ENCODE data around the gene PLXND1.

The PLXND1 gene

DNA sequence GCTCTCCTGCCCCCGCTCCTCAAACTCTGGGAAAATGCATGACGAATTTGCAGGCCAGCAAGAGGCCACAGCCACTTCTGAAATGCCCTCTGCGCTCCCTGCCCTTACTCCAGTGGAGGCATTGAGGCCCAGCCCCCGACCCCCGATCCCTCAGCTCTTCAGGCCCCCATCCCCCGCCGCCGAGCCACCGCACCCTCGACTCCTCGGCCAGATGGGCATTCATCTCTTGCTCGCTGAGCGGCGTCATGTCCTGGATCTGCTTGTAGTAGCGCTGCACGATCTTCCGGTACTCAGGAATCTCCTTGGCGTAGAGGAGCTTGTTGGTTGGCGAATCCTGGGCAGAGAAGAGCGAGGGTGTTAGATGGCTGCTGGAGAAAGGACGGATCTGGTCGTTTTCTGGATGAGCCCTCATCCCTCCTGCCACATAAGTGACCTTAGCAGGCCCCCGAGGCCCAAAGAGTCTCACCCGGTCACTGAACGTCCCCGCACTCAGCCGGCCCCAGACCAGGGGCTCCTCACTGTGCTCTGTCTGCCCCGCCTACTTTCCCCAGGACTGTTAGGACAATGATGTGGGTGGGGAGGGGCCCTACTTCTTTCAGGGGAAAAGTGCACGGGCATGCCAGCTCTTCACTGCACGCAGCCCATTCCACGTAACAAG lies 49.5 kb downstream of the PLXND1 start:
- no peaks in the 10 kb centered on the region for H3K9me3 ChIP-seq
- H4K20me1 ChIP-seq: no peaks in the 10 kb centered on the region
- H3K27me3 ChIP-seq: no peaks in the 10 kb centered on the region
- peak overlapping the region; percentile 45; the same call in 1 of the 2 replicates for H3K9ac ChIP-seq
- no peak for TF ChIP-seq Cebpa-rat (IDR thresholded peaks at IDR 0.05)
- H3K4me2 ChIP-seq: peak overlapping the region; percentile 88
- peaks cover 100% of the 10 kb centered on the region for H3K4me1 ChIP-seq
- H3K36me3 ChIP-seq: peaks cover 48% of the 10 kb centered on the region
- peak overlapping the region; percentile 93 for H3K27ac ChIP-seq
- H3K4me3 ChIP-seq: no peak overlapping the region

DNA sequence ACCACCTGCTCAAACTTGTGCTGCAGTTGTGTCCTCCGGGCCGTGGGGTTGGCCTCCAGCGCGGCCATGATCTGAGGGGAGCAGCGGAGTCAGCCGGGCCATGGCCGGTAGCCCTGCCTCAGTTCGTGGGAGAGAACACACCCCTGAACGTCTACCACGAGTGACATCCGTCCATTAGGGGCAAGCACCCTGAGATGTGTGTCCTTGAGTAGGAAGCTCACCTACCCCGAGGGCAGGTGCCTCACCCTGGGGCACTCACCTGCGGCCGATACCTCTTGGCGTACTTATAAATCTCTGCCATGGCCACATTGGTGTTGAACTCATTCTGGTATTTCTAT lies 50.1 kb downstream of the PLXND1 start:
- Histone ChIP-seq H3K27me3 (no peaks in the 10 kb centered on the region), H3K36me3 (peaks cover 45% of the 10 kb centered on the region), H3K27ac (peak overlapping the region; percentile 93), H3K9ac (peak overlapping the region; percentile 45), H3K4me1 (peaks cover 95% of the 10 kb centered on the region), H3K4me2 (peak overlapping the region; percentile 88), H3K4me3 (no peak overlapping the region; the same call in 1 of the 2 replicates), H3K9me3 (no peaks in the 10 kb centered on the region), H4K20me1 (no peaks in the 10 kb centered on the region)
- no peak for TF ChIP-seq Cebpa-rat (IDR thresholded peaks at IDR 0.05)

DNA sequence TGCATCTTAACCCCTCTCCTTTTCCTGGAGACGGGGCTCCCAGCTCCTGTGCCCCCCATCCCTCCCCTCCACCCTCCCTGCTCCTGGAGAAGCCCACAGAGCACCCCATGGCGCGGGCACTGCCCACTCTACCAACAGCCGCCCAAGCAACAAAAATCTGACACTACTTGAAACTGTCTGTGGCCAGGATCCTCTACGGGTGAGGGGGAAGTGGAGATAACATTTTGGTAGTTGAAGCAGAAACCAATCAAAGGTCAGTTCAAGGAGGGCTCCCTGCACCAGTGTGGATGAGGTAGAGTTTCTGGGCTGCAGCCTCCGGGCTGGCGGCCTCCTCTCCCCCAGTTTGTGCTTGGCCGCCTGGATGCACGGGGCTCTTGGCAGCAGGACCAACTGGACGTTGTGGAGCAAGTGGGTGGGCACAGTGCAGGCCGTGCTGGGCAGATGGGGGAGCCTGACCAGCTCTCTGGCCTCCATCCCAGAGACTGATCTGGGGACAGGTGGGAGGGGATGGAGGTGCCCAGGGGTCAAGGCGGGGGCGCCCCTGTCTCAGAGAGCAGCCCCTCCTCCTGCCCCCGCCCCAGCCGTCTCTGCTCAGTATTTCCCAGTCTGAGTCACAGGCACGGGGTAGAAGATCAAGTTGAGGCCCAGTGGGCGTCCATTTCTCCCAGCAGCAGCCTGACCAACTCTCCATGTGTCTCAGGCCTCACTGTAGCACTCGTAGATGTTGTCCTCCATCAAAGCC lies 50.7 kb downstream of the PLXND1 start:
- Histone ChIP-seq H4K20me1 (no peaks in the 10 kb centered on the region), H3K27ac (peak overlapping the region; percentile 93), H3K4me1 (peaks cover 94% of the 10 kb centered on the region), H3K36me3 (peaks cover 45% of the 10 kb centered on the region), H3K4me2 (peak overlapping the region; percentile 88), H3K4me3 (peak overlapping the region; percentile 29; the same call in 1 of the 2 replicates), H3K9ac (peak overlapping the region; percentile 68), H3K9me3 (no peaks in the 10 kb centered on the region), H3K27me3 (no peaks in the 10 kb centered on the region)
- TF ChIP-seq Cebpa-rat (IDR thresholded peaks at IDR 0.05): no peak

DNA sequence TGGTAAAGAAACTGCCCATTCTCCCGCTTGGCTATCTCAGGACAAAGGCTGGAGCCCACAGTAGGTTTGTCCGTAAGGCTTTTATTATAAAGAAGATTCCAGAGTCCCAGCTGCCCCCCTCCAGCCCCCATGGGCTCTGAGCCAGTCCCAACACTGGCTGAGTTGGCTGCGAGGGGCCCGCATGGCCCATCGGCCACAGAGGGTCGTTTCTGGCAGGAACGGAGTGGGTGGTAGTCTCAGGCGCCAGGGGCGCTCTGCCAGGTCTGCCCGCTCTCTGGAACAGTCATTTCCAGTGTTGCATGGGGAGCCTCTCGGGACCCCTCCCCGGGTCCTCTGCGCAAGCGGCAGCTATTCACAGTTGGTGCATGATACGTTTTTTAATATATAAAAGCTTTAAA lies 51.3 kb downstream of the PLXND1 start:
- H3K27me3 ChIP-seq: no peaks in the 10 kb centered on the region
- H3K4me2 ChIP-seq: peak overlapping the region; percentile 88
- peaks cover 44% of the 10 kb centered on the region for H3K36me3 ChIP-seq
- peaks cover 94% of the 10 kb centered on the region for H3K4me1 ChIP-seq
- H3K4me3 ChIP-seq: peak overlapping the region; percentile 29; the same call in 1 of the 2 replicates
- peak overlapping the region; percentile 68 for H3K9ac ChIP-seq
- H3K9me3 ChIP-seq: no peaks in the 10 kb centered on the region
- H4K20me1 ChIP-seq: no peaks in the 10 kb centered on the region
- H3K27ac ChIP-seq: peak overlapping the region; percentile 93
- no peak for TF ChIP-seq Cebpa-rat (IDR thresholded peaks at IDR 0.05)

DNA sequence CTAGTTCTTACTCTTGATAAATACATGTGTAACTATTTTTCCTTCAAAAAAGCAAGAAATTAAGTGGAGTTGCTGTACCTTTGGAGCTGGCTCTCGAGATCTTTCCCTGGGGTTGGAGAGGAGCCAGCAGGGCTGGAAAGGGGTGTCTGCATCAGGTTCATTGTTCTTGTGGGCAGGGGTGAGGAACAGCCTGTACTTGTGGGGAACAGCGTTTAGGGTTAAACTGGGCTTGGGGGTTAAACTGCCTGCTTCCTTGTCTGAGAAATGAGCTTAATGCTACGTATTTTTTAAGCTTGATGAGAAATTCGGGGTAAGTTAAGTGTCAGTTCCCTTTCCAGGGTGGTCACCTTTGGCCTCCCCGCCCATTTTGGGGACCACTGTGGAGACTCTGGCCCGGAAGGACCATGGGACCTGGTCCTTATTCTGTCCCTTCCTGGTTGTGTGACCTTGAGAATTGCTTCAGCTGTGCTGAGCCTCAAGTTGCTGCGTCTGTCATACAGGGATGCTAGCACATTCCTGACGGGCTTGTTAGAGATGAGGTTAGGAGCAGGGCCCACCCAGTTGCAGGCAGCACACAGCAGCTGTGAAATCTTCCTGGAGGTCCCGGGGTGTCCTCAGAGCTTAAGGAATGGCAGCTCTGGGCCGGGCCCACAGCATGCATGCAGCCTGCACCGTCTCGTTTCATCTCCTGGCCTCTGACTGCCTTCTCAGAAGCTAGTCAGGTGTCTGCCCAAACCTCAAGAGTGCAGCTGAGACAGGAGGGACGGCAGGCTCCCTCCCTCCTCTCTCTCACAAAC lies 51.9 kb downstream of the PLXND1 start:
- peaks cover 90% of the 10 kb centered on the region for H3K4me1 ChIP-seq
- 0 out of 2 replicates have a peak overlapping the region, but pooled peaks have one; percentile 29 for H3K4me3 ChIP-seq
- peak overlapping the region; percentile 88 for H3K4me2 ChIP-seq

DNA sequence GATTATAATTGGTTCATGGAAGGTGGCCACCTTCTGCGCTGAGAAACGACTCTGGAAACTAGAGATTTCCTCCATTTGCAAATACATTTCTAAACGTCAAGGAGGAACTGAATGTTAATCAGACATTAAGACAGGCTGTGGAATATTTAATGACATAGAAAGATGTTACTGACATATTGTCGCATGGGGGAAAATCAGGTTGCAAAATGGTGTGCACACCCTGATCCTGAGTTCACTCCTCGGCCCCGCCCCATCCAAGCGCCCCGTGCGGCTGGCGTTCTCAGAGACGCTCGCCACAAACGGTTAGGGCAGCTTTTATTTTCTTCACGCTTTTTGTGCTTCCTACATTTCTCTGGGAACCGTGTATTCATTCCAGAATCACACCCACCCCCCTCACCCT lies 52.8 kb downstream of the PLXND1 start:
- Histone ChIP-seq H3K27me3 (no peaks in the 10 kb centered on the region), H3K4me2 (peak overlapping the region; percentile 88), H3K27ac (peak overlapping the region; percentile 93)

More for the DNA sequence above, 51.9 kb downstream of the PLXND1 start:
- Histone ChIP-seq H3K27me3 (no peaks in the 10 kb centered on the region), H3K9me3 (no peaks in the 10 kb centered on the region), H3K9ac (peak overlapping the region; percentile 68), H3K36me3 (peaks cover 38% of the 10 kb centered on the region), H4K20me1 (no peaks in the 10 kb centered on the region), H3K27ac (peak overlapping the region; percentile 93)
- TF ChIP-seq Cebpa-rat (IDR thresholded peaks at IDR 0.05): no peak

DNA sequence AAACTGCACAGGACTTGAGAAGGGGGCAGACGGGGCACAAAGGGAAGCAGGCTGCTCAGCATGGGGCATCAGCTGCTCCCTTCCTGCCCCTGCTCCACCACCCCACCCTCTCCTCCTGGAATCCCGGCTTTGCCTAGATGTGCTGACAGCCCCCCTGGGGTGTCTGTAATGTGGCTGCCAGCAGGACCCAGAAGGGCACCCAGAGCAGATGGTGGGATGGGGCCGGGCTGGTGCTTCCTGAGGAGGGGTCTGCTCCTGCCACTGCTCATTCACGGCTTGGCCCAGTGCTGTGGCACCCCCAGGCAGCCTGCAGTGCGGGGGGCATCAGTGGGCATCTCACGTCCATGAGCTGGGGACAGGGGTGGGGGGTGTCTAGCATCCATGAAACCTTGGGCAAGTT lies 53.3 kb downstream of the PLXND1 start:
- Histone ChIP-seq H3K4me2 (peak overlapping the region; percentile 88), H3K4me3 (no peak overlapping the region), H3K4me1 (peaks cover 80% of the 10 kb centered on the region), H3K27me3 (no peaks in the 10 kb centered on the region), H3K9ac (peak overlapping the region; percentile 36; the same call in 1 of the 2 replicates), H3K27ac (peak overlapping the region; percentile 93), H3K9me3 (no peaks in the 10 kb centered on the region), H3K36me3 (peaks cover 25% of the 10 kb centered on the region), H4K20me1 (no peaks in the 10 kb centered on the region)
- TF ChIP-seq Cebpa-rat (IDR thresholded peaks at IDR 0.05): no peak

More for the DNA sequence above, 52.8 kb downstream of the PLXND1 start:
- Histone ChIP-seq H3K36me3 (peaks cover 30% of the 10 kb centered on the region), H3K9me3 (no peaks in the 10 kb centered on the region), H4K20me1 (no peaks in the 10 kb centered on the region), H3K4me3 (no peak overlapping the region), H3K9ac (peak overlapping the region; percentile 68), H3K4me1 (peaks cover 82% of the 10 kb centered on the region)
- TF ChIP-seq Cebpa-rat (IDR thresholded peaks at IDR 0.05): no peak

DNA sequence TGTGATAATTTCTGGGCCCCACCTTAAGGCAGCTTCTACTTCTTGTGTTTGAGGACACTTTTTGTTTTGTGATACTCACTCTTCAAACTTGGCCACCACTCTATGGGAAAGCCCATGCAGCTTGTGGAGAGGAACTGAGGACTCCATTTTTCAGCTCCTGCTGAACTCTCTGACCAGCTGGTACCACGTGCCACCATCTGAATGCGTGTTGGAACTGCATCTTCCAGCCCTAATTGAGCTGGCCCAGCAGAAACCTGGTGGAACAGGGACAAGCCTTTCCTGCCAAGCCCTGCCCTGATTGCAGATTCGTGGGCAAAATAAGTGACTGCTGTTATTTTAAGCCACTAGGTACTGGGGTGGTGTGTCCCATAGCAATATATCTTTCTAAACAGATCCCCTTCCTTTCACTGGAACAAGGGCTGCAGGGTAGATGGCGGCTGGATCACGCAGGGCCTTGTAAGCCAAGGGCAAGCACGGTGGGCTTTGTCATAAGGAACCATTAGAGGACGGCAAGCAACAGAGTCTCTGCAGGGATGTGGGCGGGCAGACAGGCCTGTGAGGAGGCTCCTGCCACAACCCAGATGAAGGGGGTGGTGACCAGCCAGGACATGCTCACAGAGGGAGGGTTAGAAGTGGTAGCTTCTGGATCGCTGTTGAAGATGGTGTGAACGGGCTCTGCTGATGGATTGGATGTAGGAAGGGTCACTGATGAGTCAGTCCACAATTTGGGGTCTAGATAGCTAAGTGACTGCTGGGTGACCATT lies 54.0 kb downstream of the PLXND1 start:
- Histone ChIP-seq H3K4me1 (peaks cover 75% of the 10 kb centered on the region), H3K27me3 (no peaks in the 10 kb centered on the region), H3K27ac (peak overlapping the region; percentile 93), H3K9me3 (no peaks in the 10 kb centered on the region), H3K36me3 (peaks cover 18% of the 10 kb centered on the region), H3K4me3 (no peak overlapping the region), H3K9ac (0 out of 2 replicates have a peak overlapping the region, but pooled peaks have one; percentile 15), H4K20me1 (no peaks in the 10 kb centered on the region), H3K4me2 (peak overlapping the region; percentile 88)
- TF ChIP-seq Cebpa-rat (IDR thresholded peaks at IDR 0.05): no peak

DNA sequence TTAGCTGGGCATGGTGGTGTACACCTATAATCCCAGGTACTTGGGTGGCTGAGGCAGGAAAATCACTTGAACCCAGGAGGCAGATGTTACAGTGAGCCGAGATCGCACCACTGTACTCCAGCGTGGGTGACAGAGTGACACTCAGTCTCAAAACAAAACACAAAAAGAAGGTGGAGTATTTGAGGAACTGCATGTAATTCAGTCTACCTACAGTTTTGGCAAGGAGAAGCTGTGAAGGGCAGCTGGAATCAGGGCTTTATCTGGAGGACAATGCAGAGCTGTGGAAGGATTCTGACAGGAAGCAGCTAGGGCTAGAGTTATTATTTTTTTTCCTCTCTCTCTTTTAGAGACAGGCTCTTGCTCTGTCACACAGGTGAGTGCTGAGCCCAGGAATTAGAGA lies 56.7 kb downstream of the PLXND1 start:
- no peaks in the 10 kb centered on the region for H4K20me1 ChIP-seq
- H3K4me3 ChIP-seq: no peak overlapping the region
- TF ChIP-seq Cebpa-rat (IDR thresholded peaks at IDR 0.05): no peak
- H3K4me2 ChIP-seq: no peak overlapping the region
- no peaks in the 10 kb centered on the region for H3K27me3 ChIP-seq
- no peak overlapping the region for H3K27ac ChIP-seq
- H3K4me1 ChIP-seq: peaks cover 48% of the 10 kb centered on the region
- H3K9me3 ChIP-seq: no peaks in the 10 kb centered on the region
- H3K36me3 ChIP-seq: no peaks in the 10 kb centered on the region
- no peak overlapping the region for H3K9ac ChIP-seq

Measured in BLaER1 (cell line).